ENCODE measurements around the gene MAPT. TPM values are rescaled to one million over a fixed set of nuclear protein-coding genes. Genes with fewer than 3 reads are reported as not detected.

The MAPT gene
- total and polyA plus RNA-seq, 2 of the 13 experiments (the other 11 are each of a cell fraction or from before 2014, with no cell fraction given), result 2.1 to 2.8 TPM

DNA sequence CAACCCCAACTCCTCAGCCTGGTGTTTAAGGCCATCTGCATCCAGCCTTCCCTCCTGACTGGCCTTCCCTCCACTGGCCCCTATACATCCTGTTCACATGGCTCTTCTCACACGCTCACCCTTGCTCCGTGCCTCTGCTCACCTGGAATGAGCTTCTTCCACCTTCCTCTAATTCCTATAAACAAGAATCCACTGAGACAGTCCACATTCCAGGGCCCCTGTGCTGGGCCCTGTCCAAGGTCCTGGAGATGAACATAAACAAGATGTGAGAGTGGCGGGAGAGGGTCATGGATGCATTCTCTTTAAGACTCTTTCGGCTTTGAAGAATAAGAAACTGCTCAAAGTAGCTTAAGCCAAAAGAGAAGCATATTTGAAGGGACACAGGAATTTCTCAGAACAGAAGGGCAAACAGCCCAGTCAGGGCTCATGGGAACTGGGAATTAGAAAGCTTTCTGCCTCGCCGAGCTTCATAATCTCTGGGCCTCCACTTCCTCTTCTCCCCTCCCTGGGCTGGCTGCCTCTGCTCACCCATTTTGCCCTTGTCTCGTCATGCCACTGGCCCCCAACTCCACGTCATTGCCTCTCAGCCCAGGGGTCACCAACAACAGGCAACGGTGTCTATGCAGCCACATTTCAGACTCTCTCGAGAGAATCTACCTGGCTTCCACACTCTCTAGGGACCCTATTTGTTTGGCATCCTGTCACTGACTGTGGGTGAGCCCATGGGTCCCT lies 36.2 kb upstream of the MAPT start (continued):
- TF ChIP-seq BRD4 (CRISPR knock-in tag; IDR thresholded peaks at IDR 0.05), result no peak
- TF ChIP-seq ZNF225 (CRISPR knock-in tag; IDR thresholded peaks at IDR 0.05), result no peak; the same call in 1 of the 2 replicates
- peak; percentile 90; the same call in 1 of the 2 replicates for TF ChIP-seq HBP1 (CRISPR knock-in tag; IDR thresholded peaks at IDR 0.05; ENCODE audit: low read depth)
- TF ChIP-seq ETV6 (CRISPR knock-in tag; conservative IDR thresholded peaks at IDR 0.05), result 0 out of 2 replicates have a peak, but pooled peaks have one; percentile 49
- TF ChIP-seq NR2F6 (IDR thresholded peaks at IDR 0.05), result no peak
- TF ChIP-seq NR2F6 (CRISPR knock-in tag; IDR thresholded peaks at IDR 0.05), result no peak
- TF ChIP-seq, protein P1, sequence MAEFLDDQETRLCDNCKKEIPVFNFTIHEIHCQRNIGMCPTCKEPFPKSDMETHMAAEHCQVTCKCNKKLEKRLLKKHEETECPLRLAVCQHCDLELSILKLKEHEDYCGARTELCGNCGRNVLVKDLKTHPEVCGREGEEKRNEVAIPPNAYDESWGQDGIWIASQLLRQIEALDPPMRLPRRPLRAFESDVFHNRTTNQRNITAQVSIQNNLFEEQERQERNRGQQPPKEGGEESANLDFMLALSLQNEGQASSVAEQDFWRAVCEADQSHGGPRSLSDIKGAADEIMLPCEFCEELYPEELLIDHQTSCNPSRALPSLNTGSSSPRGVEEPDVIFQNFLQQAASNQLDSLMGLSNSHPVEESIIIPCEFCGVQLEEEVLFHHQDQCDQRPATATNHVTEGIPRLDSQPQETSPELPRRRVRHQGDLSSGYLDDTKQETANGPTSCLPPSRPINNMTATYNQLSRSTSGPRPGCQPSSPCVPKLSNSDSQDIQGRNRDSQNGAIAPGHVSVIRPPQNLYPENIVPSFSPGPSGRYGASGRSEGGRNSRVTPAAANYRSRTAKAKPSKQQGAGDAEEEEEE (CRISPR knock-in tag; IDR thresholded peaks at IDR 0.05; ENCODE audit: borderline replicate concordance), result no peak
- no peak for TF ChIP-seq AGO1 (IDR thresholded peaks at IDR 0.05; ENCODE audit: low read depth, low read length, poor library complexity, severe bottlenecking)
- TF ChIP-seq IRF9 (CRISPR knock-in tag; IDR thresholded peaks at IDR 0.05; ENCODE audit: borderline replicate concordance), result 0 out of 2 replicates have a peak, but pooled peaks have one; percentile 26
- TF ChIP-seq TCF7 (IDR thresholded peaks at IDR 0.05; ENCODE audit: low read depth), result no peak
- TF ChIP-seq ZFP36L2 (CRISPR knock-in tag; IDR thresholded peaks at IDR 0.05), result peak; percentile 90; the same call in 1 of the 2 replicates
- TF ChIP-seq RARA (CRISPR knock-in tag; IDR thresholded peaks at IDR 0.05), result peak; percentile 60
- peak; percentile 72 for TF ChIP-seq ZNF501 (CRISPR knock-in tag; IDR thresholded peaks at IDR 0.05)
- peak; percentile 52; the same call in 1 of the 2 replicates for TF ChIP-seq ZNF644 (CRISPR knock-in tag; IDR thresholded peaks at IDR 0.05; ENCODE audit: low read depth)

Measured in HepG2 (cell line).